Tracheal epithelial cell (primary cell): ENCODE measurements around the gene GEN1. TPM values are rescaled to one million over a fixed set of nuclear protein-coding genes. Genes with fewer than 3 reads are reported as not detected.

ENCODE experiments used
- total RNA-seq: library from RNA; depleted of rRNA; stranded (reverse); fragments of >200 nt; gene quantifications from 2 replicates; pipeline ENCODE4 v1.2.1, GENCODE V29; 2014

The GEN1 gene, protein sequence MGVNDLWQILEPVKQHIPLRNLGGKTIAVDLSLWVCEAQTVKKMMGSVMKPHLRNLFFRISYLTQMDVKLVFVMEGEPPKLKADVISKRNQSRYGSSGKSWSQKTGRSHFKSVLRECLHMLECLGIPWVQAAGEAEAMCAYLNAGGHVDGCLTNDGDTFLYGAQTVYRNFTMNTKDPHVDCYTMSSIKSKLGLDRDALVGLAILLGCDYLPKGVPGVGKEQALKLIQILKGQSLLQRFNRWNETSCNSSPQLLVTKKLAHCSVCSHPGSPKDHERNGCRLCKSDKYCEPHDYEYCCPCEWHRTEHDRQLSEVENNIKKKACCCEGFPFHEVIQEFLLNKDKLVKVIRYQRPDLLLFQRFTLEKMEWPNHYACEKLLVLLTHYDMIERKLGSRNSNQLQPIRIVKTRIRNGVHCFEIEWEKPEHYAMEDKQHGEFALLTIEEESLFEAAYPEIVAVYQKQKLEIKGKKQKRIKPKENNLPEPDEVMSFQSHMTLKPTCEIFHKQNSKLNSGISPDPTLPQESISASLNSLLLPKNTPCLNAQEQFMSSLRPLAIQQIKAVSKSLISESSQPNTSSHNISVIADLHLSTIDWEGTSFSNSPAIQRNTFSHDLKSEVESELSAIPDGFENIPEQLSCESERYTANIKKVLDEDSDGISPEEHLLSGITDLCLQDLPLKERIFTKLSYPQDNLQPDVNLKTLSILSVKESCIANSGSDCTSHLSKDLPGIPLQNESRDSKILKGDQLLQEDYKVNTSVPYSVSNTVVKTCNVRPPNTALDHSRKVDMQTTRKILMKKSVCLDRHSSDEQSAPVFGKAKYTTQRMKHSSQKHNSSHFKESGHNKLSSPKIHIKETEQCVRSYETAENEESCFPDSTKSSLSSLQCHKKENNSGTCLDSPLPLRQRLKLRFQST
- 2.4 and 5.5 TPM in 2 replicates for total RNA-seq

DNA sequence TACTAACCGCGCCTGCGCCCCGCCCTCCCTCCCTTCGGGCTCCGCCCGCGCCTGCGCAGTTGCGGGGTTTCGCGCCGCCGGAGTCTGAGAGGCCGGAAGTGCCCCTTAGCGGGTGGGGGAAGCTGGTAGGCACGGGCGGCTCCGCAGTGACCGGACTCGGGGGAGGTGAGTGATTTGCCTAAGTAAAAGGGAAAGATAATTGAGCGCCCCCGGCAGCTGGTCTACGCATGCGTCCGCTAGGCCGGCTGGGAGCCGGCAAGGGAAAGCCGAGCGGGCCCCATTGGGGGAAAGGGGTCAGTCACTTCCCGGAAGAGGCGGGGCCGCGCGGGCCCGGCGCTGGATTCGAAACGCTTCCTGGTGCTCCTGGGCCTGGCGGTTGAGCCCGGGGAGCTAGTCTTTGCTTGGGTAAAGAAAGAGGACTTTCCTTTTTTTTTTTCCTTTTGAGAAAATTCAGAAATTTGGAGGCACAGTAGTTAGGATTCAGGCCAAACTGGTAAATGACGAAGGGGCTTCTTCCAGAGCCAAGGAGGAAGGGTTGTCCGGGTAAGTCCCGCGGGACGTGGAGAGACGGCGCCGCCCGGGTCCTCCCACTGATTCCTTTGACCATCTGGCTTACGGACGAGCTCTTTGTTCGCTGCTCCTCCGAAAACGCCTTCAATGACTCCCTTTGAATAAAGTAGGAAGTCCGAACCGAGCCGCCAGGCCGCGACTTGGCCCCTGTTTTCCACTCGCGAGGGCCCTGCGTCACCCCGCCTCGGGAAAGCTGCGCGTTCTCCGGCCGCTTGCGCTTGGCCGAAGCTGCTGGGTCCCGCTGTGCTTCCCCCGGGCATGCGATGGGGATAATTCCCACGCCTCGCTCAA lies at the start of gene GEN1, which contains the start of gene SMC6:
Gene GEN1 (plus strand): TSS at position 336 of the 861 bp plus-strand sequence. CDS start 5,806 bp downstream, outside the sequence.
Gene SMC6 (minus strand): TSS at position 8 of the 861 bp plus-strand sequence. CDS start 7,864 bp downstream, outside the sequence.

DNA sequence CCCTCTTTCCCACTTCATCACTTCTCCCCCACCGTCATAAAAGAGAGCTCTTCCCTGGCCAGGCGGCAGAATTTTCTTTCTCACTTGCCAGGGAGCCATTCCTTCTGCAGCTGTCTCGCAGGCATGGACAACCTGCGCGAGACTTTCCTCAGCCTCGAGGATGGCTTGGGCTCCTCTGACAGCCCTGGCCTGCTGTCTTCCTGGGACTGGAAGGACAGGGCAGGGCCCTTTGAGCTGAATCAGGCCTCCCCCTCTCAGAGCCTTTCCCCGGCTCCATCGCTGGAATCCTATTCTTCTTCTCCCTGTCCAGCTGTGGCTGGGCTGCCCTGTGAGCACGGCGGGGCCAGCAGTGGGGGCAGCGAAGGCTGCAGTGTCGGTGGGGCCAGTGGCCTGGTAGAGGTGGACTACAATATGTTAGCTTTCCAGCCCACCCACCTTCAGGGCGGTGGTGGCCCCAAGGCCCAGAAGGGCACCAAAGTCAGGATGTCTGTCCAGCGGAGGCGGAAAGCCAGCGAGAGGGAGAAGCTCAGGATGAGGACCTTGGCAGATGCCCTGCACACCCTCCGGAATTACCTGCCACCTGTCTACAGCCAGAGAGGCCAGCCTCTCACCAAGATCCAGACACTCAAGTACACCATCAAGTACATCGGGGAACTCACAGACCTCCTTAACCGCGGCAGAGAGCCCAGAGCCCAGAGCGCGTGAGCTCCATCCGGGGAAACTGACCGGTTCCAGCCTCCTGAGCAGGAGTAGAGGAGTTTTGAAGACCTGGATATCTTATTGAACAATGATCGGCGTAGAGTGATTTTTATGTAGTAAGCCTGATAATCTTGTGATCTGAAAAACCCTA lies 62.7 kb downstream of the GEN1 start, which contains the start of gene MSGN1:
Gene MSGN1 (plus strand): TSS at position 65 of the 850 bp plus-strand sequence. CDS start 59 bp downstream, at position 124.

Other genes with a start within 250 kb of the GEN1 start
- gene RAD51AP2, start 235.7 kb upstream of the GEN1 start, total RNA-seq, result 0.21 and 0.24 TPM in 2 replicates
- gene VSNL1, start 213.4 kb upstream of the GEN1 start, total RNA-seq, result 6.4 and 8.7 TPM in 2 replicates
- 20.0 TPM in 2 replicates for gene SMC6, start 328 bp upstream of the GEN1 start, total RNA-seq
- not detected in 2 replicates for gene MSGN1, start 62.3 kb downstream of the GEN1 start, total RNA-seq
- gene KCNS3, start 124.5 kb downstream of the GEN1 start, total RNA-seq, result 3.0 and 20.2 TPM in 2 replicates